Activated T-cell treated with anti-CD3 and anti-CD28 coated beads, Interleukin-2, amount 50 U/mL, for 48 hours (primary cell): Measurements from ENCODE around the gene PLVAP.
A peak's percentile ranks its signal among the peaks of the same experiment; 100 is the strongest.

Experiments used
- DNase-seq, 2 experiments: peaks; one replicate each; pipeline ENCODE4 v3.0.0-alpha.2; 2020

The PLVAP gene, protein sequence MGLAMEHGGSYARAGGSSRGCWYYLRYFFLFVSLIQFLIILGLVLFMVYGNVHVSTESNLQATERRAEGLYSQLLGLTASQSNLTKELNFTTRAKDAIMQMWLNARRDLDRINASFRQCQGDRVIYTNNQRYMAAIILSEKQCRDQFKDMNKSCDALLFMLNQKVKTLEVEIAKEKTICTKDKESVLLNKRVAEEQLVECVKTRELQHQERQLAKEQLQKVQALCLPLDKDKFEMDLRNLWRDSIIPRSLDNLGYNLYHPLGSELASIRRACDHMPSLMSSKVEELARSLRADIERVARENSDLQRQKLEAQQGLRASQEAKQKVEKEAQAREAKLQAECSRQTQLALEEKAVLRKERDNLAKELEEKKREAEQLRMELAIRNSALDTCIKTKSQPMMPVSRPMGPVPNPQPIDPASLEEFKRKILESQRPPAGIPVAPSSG

DNA sequence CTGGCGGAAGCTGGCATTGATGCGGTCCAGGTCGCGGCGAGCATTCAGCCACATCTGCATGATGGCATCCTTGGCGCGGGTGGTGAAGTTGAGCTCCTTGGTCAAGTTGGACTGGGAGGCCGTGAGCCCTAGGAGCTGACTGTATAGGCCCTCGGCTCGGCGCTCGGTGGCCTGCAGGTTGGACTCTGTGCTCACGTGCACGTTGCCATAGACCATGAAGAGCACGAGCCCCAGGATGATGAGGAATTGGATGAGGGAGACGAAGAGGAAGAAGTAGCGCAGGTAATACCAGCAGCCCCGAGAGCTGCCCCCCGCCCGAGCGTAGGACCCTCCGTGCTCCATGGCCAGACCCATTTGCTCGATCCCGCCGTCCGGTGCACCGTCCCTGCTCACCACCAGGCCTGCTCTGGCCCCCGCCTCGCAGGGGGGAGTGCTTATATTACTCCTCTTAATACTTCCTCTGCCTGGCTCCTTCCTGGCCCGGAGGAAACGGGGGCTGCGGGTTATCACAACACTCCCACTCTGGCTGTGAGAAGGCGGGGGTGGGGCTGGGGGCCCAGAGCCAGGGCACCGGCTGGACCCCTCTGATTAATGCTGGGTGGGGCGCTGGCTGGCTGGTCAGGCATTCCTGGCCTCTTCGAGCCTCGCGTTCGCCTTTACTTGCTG, at the start of gene PLVAP:
Gene PLVAP, minus strand, starts transcription at position 408 of the 666 bp plus-strand sequence. Its CDS starts 54 bp downstream, at position 354.
- DNase-seq, result no peak

GRCh38 chr19:17424743-17425365, 47.7 kb upstream of the PLVAP start:
- DNase-seq, result peak; percentile 60 to 61

- no peak for DNase-seq
Observed at GRCh38 chr19:17423429-17424208, 46.5 kb upstream of the PLVAP start.

DNA sequence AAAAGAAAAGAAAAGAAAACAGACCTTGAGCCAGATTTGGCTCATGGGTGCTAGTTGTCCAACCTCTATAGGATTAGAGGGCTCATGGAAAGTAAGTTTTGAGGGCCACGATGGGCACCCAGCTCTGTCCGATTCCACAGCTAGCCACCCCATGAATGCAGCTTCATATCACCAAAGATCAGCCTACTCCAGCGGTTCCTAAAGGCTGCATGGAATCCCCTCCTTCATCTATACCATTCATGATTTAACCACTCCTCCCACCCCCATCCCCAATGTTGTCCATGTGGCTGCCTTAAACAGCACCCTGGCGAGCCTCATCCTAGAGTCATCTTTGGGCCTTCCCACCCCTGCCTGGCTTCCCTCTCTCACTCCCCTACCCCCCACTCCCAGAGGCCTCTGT, 44.8 kb upstream of the PLVAP start:
- DNase-seq, result no peak

DNA sequence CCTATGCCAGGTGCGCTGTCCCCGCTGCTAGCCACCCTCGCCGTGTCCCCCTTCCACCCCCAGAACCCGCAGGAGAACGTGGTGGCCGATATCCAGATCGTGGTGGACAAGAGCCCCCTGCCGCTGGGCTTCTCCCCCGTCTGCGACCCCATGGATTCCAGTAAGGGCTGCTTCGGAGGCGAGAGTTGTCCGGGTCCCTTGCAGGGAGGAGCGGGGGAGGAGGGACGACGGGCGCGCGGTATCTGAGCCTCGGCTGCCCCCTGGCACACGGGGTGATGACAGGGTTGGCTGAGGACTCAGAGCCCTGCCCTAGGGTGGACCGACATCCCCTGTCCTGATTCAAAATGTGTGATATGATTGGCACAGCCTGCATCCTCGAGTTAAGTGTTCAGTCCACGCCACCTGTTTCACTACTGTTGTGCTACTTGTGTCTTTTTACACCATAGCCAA, 43.4 kb upstream of the PLVAP start:
- DNase-seq, result peak; percentile 51 to 58

GRCh38 chr19:17419621-17420474, 42.7 kb upstream of the PLVAP start, which contains the start of gene MVB12A:
TSS of gene MVB12A (plus strand) at chr19:17420047. CDS start at chr19:17420136, 89 bp downstream.
- peak; percentile 93 to 96 for DNase-seq

DNA sequence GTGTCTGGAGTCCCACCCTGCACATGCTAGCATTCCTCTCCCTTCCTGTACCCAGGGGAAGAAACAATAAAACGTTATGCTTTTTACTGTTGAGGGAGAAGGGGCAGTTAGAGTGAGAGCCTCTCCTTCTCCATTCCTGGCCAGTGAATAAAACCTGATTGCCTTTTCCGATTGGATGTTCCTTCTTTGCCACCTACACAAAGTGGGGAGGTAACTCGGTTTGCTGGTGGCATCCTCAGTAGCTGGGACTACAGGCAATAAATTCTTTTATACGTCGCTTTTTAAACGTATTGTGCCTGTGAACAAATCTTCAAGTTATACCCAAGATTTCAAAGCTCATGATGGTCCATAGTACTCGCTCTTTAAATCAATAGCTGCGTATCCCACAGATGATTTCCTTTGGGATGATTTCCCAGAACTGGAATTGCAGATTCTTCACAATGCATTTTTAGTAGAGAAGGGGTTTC, 42.0 kb upstream of the PLVAP start:
- no peak for DNase-seq

- DNase-seq, result no peak
Observed at GRCh38 chr19:17418710-17419109, 41.6 kb upstream of the PLVAP start.

- DNase-seq, result no peak
Observed at GRCh38 chr19:17415121-17415520, 38.0 kb upstream of the PLVAP start.

DNA sequence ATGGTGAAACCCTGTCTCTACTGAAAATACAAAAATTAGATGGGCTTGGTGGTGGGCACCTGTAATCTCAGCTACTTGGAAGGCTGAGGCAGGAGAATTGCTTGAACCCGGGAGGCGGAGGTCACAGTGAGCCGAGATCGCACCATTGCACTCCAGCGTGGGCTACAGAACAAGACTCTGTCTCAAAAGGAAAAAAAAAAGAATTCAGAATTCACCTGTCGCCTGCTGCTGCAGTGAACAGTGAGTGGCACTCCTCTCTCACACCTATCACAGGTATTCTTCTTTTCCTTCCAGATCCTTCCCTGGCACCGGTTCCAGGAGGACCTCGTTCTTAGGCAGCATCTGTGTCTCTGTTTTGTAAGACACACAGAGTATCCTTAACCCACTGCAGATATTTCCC, 37.0 kb upstream of the PLVAP start:
- DNase-seq, result no peak

- DNase-seq, result no peak
Observed at GRCh38 chr19:17411801-17412200, 34.7 kb upstream of the PLVAP start.

- no peak for DNase-seq
Observed at GRCh38 chr19:17409990-17410389, 32.8 kb upstream of the PLVAP start.

DNA sequence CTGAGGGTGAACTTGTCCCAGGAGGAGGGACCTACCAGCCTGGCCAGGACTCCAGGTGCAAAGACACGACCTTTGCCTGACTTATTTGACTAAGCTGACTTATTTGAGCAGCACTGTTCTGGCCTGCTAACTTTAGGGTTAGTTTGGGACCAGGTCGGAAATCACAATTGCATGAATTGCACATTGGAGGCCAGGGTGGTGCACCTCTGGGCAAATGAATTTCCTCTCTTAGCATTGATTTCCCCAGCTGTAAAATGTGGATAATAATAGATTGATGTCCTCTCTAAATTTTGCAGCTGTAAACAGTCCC, 29.7 kb upstream of the PLVAP start:
- DNase-seq, result no peak

GRCh38 chr19:17406046-17406886, 29.1 kb upstream of the PLVAP start:
- peak in 1 of 2 experiments; percentile 55 for DNase-seq

DNA sequence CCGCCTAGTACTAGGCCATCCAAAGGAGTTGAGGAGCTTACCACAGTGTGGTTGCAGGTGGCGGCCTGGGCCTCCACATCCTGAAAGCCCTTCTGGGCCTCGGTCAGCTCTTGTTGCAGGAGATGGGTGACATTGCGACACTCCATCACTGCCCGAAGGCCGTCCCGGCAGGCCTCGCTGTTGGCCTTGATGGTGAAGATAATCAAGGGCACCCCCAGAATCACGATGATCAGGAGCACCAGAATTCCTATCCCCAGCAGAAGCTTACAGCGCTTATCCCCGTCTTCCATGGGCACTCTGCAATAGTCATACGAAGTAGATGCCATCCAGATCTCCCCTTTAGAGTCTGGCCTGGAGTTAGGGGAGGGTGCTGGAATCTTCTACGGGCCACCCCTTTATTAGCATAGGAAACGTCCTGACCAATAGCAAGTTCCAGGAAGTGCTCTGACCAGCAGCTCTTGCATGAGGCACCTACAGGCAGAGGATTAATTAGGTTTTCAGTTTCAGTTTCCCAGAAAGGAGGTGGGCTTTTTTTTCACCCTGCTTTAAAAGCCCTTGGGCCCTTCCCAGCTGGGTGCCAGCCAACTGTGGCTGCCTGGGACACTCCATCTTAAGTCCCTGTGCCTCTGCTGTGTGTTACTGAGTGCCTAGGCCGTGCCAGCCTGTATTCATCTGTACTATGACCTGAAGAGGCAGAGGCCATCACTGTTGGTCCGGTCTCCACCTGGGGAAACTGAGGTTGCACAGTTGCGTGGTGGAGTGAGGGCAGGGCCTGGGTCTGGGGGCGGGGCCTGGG, 28.3 kb upstream of the PLVAP start, which contains the start of gene BST2:
Gene BST2, minus strand, starts transcription at position 381 of the 796 bp plus-strand sequence. Its CDS starts 55 bp downstream, at position 326.
- DNase-seq, result peak; percentile 67

DNA sequence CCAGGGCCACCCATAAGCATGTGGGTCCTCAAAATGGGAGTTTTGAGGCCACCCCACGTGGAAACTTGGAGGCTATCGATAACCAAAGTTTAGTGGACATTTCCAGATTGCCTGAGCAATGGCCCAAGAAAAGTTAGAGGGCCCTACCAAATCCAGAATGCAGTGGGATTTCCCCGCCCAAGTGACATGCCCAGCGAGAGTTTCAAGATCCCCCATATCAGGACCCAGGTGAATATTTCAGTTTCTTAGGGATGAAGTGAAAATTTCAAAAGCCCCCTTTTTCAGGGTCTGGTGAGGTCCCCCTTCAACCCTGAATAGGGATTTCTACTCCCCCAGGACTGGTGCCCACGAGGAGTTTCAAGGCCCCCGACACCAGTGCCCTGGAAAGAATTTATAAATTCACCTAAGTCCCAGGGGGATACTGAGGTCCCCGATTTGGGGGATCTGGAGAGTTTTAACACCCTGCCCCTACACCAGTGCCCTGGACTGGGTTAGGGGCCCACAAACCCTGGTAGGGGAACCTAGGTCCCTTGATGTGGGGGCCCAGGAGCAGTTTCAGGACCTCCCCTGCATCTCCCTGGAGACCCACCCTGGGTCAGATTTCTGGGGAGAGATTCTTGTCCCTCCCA, 27.6 kb upstream of the PLVAP start:
- no peak for DNase-seq

- DNase-seq, result peak in 1 of 2 experiments; percentile 35
Observed at GRCh38 chr19:17404015-17404414, 26.9 kb upstream of the PLVAP start.

GRCh38 chr19:17402982-17403855, 26.1 kb upstream of the PLVAP start:
- peak; percentile 61 to 67 for DNase-seq
